GM21381 (cell line): ENCODE results near the gene JAKMIP3.

ENCODE experiments used
- ATAC-seq: cut with Tn5 transposase; IDR thresholded peaks from one replicate; pipeline ENCODE4 v1.9.1; 2021; ENCODE audit warnings: mild to moderate bottlenecking, moderate library complexity; ENCODE audit not compliant: unreplicated experiment

JAKMIP3 gene

GRCh38 chr10:132097609-132098377 lies 32.0 kb downstream of the JAKMIP3 start:
- no peak for ATAC-seq

- no peak for ATAC-seq
These were observed 33.0 kb downstream of the JAKMIP3 start for GRCh38 chr10:132098539-132099388.

- no peak for ATAC-seq
These were observed 33.8 kb downstream of the JAKMIP3 start for GRCh38 chr10:132099389-132100090.

GRCh38 chr10:132100091-132100481 lies 34.3 kb downstream of the JAKMIP3 start:
- no peak for ATAC-seq

GRCh38 chr10:132100556-132101349 lies 35.0 kb downstream of the JAKMIP3 start:
- ATAC-seq = no peak

- ATAC-seq = no peak
These were observed 35.8 kb downstream of the JAKMIP3 start for GRCh38 chr10:132101529-132101928.

- no peak for ATAC-seq
These were observed 36.4 kb downstream of the JAKMIP3 start for GRCh38 chr10:132102071-132102716.

- no peak for ATAC-seq
These were observed 37.0 kb downstream of the JAKMIP3 start for GRCh38 chr10:132102717-132103110.

- no peak for ATAC-seq
These were observed 37.6 kb downstream of the JAKMIP3 start for GRCh38 chr10:132103116-132103910.

GRCh38 chr10:132104062-132104461 lies 38.3 kb downstream of the JAKMIP3 start:
- no peak for ATAC-seq

GRCh38 chr10:132104471-132105301 lies 38.9 kb downstream of the JAKMIP3 start:
- ATAC-seq = no peak

- ATAC-seq = no peak
These were observed 39.7 kb downstream of the JAKMIP3 start for GRCh38 chr10:132105302-132105995.

GRCh38 chr10:132106431-132106830 lies 40.7 kb downstream of the JAKMIP3 start:
- ATAC-seq = no peak

- no peak for ATAC-seq
These were observed 41.6 kb downstream of the JAKMIP3 start for GRCh38 chr10:132107186-132107948.

- no peak for ATAC-seq
These were observed 42.5 kb downstream of the JAKMIP3 start for GRCh38 chr10:132107949-132108877.
